ENCODE measurements around the gene TMEM266.

TMEM266 gene

GRCh38 chr15:76245072-76245610, 185.4 kb downstream of the TMEM266 start:
- Histone ChIP-seq H3K36me3 (ENCODE audit: low read length) (peaks cover 7% of the 10 kb centered on the region; the same call in 1 of the 2 replicates), H3K9me3 (ENCODE audit: insufficient read depth, low read length) (no peaks in the 10 kb centered on the region), H3K79me2 (ENCODE audit: insufficient read depth, low read length) (no peaks in the 10 kb centered on the region), H3K9ac (ENCODE audit: low read length) (no peak overlapping the region), H3K4me3 (ENCODE audit: insufficient read depth, low read length, poor library complexity, severe bottlenecking) (no peak overlapping the region), H3K27ac (ENCODE audit: low read depth, low read length) (no peak overlapping the region), H3K27me3 (ENCODE audit: low read length) (no peaks in the 10 kb centered on the region), H3K9me2 (replicated peaks; ENCODE audit: insufficient read depth, low read length) (no peaks in the 10 kb centered on the region), H4K20me1 (ENCODE audit: low read depth, low read length) (no peaks in the 10 kb centered on the region; the same call in 1 of the 2 replicates), H2AFZ (ENCODE audit: low read depth, low read length, severe bottlenecking) (no peak overlapping the region), H3F3A (ENCODE audit: insufficient read depth) (no peaks in the 10 kb centered on the region), H3K4me2 (ENCODE audit: low read depth, low read length, poor library complexity, severe bottlenecking) (no peak overlapping the region)
- TF ChIP-seq CTCF (IDR thresholded peaks at IDR 0.05; ENCODE audit: insufficient read depth, low read length, poor library complexity, severe bottlenecking) (no peak), EZH2phosphoT487 (conservative IDR thresholded peaks at IDR 0.05; ENCODE audit: low read length) (no peak)

- Histone ChIP-seq H2AFZ (ENCODE audit: low read depth, low read length, severe bottlenecking) (no peak overlapping the region), H3K4me3 (ENCODE audit: insufficient read depth, low read length, poor library complexity, severe bottlenecking) (no peak overlapping the region), H3K79me2 (ENCODE audit: insufficient read depth, low read length) (no peaks in the 10 kb centered on the region), H3K27ac (ENCODE audit: low read depth, low read length) (no peak overlapping the region), H3F3A (ENCODE audit: insufficient read depth) (0 out of 2 replicates have a peak, but pooled peaks cover 2% of the 10 kb centered on the region), H3K9ac (ENCODE audit: low read length) (no peak overlapping the region), H3K36me3 (ENCODE audit: low read length) (peaks cover 5% of the 10 kb centered on the region; the same call in 1 of the 2 replicates), H3K9me3 (ENCODE audit: insufficient read depth, low read length) (no peaks in the 10 kb centered on the region), H3K27me3 (ENCODE audit: low read length) (no peaks in the 10 kb centered on the region), H3K9me2 (replicated peaks; ENCODE audit: insufficient read depth, low read length) (no peaks in the 10 kb centered on the region), H4K20me1 (ENCODE audit: low read depth, low read length) (no peaks in the 10 kb centered on the region), H3K4me2 (ENCODE audit: low read depth, low read length, poor library complexity, severe bottlenecking) (no peak overlapping the region)
- TF ChIP-seq CTCF (IDR thresholded peaks at IDR 0.05; ENCODE audit: insufficient read depth, low read length, poor library complexity, severe bottlenecking): no peak
- TF ChIP-seq EZH2phosphoT487 (conservative IDR thresholded peaks at IDR 0.05; ENCODE audit: low read length): no peak
Observed at GRCh38 chr15:76251717-76252116, 191.9 kb downstream of the TMEM266 start.

- Histone ChIP-seq H3K79me2 (ENCODE audit: insufficient read depth, low read length) (no peaks in the 10 kb centered on the region), H3K36me3 (ENCODE audit: low read length) (peaks cover 5% of the 10 kb centered on the region; the same call in 1 of the 2 replicates), H4K20me1 (ENCODE audit: low read depth, low read length) (no peaks in the 10 kb centered on the region), H3K9ac (ENCODE audit: low read length) (no peak overlapping the region), H2AFZ (ENCODE audit: low read depth, low read length, severe bottlenecking) (no peak overlapping the region), H3F3A (ENCODE audit: insufficient read depth) (0 out of 2 replicates have a peak, but pooled peaks cover 2% of the 10 kb centered on the region), H3K9me3 (ENCODE audit: insufficient read depth, low read length) (no peaks in the 10 kb centered on the region), H3K4me3 (ENCODE audit: insufficient read depth, low read length, poor library complexity, severe bottlenecking) (no peak overlapping the region), H3K27ac (ENCODE audit: low read depth, low read length) (no peak overlapping the region), H3K9me2 (replicated peaks; ENCODE audit: insufficient read depth, low read length) (no peaks in the 10 kb centered on the region), H3K4me2 (ENCODE audit: low read depth, low read length, poor library complexity, severe bottlenecking) (no peak overlapping the region), H3K27me3 (ENCODE audit: low read length) (no peaks in the 10 kb centered on the region)
- no peak for TF ChIP-seq CTCF (IDR thresholded peaks at IDR 0.05; ENCODE audit: insufficient read depth, low read length, poor library complexity, severe bottlenecking)
- TF ChIP-seq EZH2phosphoT487 (conservative IDR thresholded peaks at IDR 0.05; ENCODE audit: low read length): no peak
Observed at GRCh38 chr15:76252249-76252648, 192.5 kb downstream of the TMEM266 start.
